Mammary epithelial cell (primary cell): ENCODE measurements around the gene GPR157.
"Not testable (repeated sequence)": the region's sequence is repeated elsewhere in the genome, so short reads cannot be mapped to it uniquely, and the experiment has no call there.

Experiments used
- CTCF ChIP-seq, 2 donors: IDR thresholded peaks in 1 of 2; conservative IDR thresholded peaks in 1 of 2; 2 replicates each; pipeline ENCODE4 v1.5.1; 2011 to 2012; ENCODE audit warnings: inconsistent platforms in 2 of 2, low read length in 2 of 2, mild to moderate bottlenecking in 2 of 2, control low read depth in 1 of 2, low read depth in 1 of 2; ENCODE audit not compliant: insufficient read depth in 1 of 2; ENCODE audit errors: extremely low read depth in 1 of 2
- EZH2 ChIP-seq: IDR thresholded peaks from 2 replicates; pipeline ENCODE4 v1.6.1; 2012; ENCODE audit warnings: low read length, inconsistent platforms, borderline replicate concordance

- TF ChIP-seq CTCF (conservative IDR thresholded peaks at IDR 0.05 in 1 of 2, IDR thresholded peaks at IDR 0.05 in 1 of 2; ENCODE audit: extremely low read depth in 1 of 2, insufficient read depth in 1 of 2, low read depth in 1 of 2, low read length in 2 of 2); EZH2: not testable (repeated sequence)
Measured at GRCh38 chr1:9144494-9144893, 15.6 kb upstream of the GPR157 start.
